Osteoblast (primary cell): Measurements from ENCODE around the gene TXNRD3. TPM values are rescaled to one million over a fixed set of nuclear protein-coding genes. Genes with fewer than 3 reads are reported as not detected.

Experiments used
- DNase-seq: peaks from one replicate; pipeline ENCODE4 v3.0.0; 2011; ENCODE audit warnings: low spot score, mixed read lengths; ENCODE audit not compliant: insufficient read length; ENCODE audit errors: missing footprints
- H2AFZ ChIP-seq: 2 replicates; pipeline ENCODE4 v1.6.0; 2011; ENCODE audit warnings: mild to moderate bottlenecking, low read length
- H3K27ac ChIP-seq: 2 replicates; pipeline ENCODE4 v1.5.1; 2011; ENCODE audit warnings: mild to moderate bottlenecking, low read depth, low read length, moderate library complexity
- H3K27me3 ChIP-seq: 2 replicates; pipeline ENCODE4 v1.6.0; 2012; ENCODE audit warnings: mild to moderate bottlenecking, control low read depth, inconsistent platforms, low read length, moderate library complexity; ENCODE audit not compliant: insufficient read depth
- H3K36me3 ChIP-seq: 2 replicates; pipeline ENCODE4 v1.5.1; 2011; ENCODE audit warnings: mild to moderate bottlenecking, low read length, control low read depth, moderate library complexity; ENCODE audit not compliant: insufficient read depth
- H3K4me1 ChIP-seq: 2 replicates; pipeline ENCODE4 v1.5.1; 2011; ENCODE audit warnings: mild to moderate bottlenecking, low read length, control low read depth, moderate library complexity; ENCODE audit not compliant: insufficient read depth
- H3K4me2 ChIP-seq: 2 replicates; pipeline ENCODE4 v1.6.0; 2011; ENCODE audit warnings: mild to moderate bottlenecking, low read length; ENCODE audit not compliant: insufficient read depth
- H3K4me3 ChIP-seq: fragments of 200-600 bp; sonication (generic); 3 replicates; pipeline ENCODE4 v1.5.1; 2012; ENCODE audit warnings: mild to moderate bottlenecking, low read length, inconsistent platforms; ENCODE audit not compliant: insufficient read depth
- H3K79me2 ChIP-seq: 2 replicates; pipeline ENCODE4 v1.6.0; 2012; ENCODE audit warnings: mild to moderate bottlenecking, low read length, control low read depth, inconsistent platforms; ENCODE audit not compliant: insufficient read depth
- H3K9me3 ChIP-seq: 2 replicates; pipeline ENCODE4 v1.5.1; 2011; ENCODE audit warnings: low read depth, low read length, control low read depth
- H4K20me1 ChIP-seq: 2 replicates; pipeline ENCODE4 v1.6.0; 2012; ENCODE audit warnings: mild to moderate bottlenecking, low read length, control low read depth; ENCODE audit not compliant: insufficient read depth
- total RNA-seq: library from RNA; depleted of rRNA; stranded (reverse); fragments of >200 nt; gene quantifications from 2 replicates; pipeline ENCODE4 v1.2.3, GENCODE V29; 2012
- TF ChIP-seq, protein P1 (sequence below): IDR thresholded peaks from 2 replicates; pipeline ENCODE4 v1.5.1; 2011; ENCODE audit warnings: mild to moderate bottlenecking, low read depth, low read length, moderate library complexity; ENCODE audit errors: extremely low read depth

The TXNRD3 gene
- total RNA-seq, 1 donor = 18.1 TPM

DNA sequence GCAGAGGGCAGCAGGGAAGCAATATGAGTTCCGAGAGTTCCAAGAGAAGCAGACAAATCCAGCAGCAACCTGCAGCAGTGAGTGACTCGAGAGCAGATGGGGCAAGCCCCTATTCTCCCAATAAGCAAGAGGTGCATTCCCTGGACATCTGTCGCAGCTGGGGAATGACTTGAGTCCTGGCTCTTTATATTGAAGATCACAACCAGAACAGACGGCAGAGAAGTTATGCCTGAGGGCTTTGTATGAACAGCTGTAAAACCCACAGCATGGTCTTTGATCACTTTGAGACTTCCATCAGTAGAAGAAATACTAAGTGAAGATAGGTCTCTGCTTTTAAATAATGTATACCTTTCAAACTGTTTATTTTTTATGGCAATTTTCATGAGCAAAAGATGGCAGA, 72.6 kb downstream of the TXNRD3 start:
- Histone ChIP-seq H3K79me2 (no peaks in the 10 kb centered on the region), H3K27me3 (no peaks in the 10 kb centered on the region), H3K4me3 (no peak overlapping the region), H3K4me2 (no peak overlapping the region), H3K9me3 (no peaks in the 10 kb centered on the region), H3K36me3 (no peaks in the 10 kb centered on the region), H3K4me1 (no peaks in the 10 kb centered on the region), H2AFZ (no peak overlapping the region), H3K27ac (no peak overlapping the region), H4K20me1 (no peaks in the 10 kb centered on the region)
- DNase-seq = no peak
- TF ChIP-seq, protein P1, sequence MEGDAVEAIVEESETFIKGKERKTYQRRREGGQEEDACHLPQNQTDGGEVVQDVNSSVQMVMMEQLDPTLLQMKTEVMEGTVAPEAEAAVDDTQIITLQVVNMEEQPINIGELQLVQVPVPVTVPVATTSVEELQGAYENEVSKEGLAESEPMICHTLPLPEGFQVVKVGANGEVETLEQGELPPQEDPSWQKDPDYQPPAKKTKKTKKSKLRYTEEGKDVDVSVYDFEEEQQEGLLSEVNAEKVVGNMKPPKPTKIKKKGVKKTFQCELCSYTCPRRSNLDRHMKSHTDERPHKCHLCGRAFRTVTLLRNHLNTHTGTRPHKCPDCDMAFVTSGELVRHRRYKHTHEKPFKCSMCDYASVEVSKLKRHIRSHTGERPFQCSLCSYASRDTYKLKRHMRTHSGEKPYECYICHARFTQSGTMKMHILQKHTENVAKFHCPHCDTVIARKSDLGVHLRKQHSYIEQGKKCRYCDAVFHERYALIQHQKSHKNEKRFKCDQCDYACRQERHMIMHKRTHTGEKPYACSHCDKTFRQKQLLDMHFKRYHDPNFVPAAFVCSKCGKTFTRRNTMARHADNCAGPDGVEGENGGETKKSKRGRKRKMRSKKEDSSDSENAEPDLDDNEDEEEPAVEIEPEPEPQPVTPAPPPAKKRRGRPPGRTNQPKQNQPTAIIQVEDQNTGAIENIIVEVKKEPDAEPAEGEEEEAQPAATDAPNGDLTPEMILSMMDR = no peak

DNA sequence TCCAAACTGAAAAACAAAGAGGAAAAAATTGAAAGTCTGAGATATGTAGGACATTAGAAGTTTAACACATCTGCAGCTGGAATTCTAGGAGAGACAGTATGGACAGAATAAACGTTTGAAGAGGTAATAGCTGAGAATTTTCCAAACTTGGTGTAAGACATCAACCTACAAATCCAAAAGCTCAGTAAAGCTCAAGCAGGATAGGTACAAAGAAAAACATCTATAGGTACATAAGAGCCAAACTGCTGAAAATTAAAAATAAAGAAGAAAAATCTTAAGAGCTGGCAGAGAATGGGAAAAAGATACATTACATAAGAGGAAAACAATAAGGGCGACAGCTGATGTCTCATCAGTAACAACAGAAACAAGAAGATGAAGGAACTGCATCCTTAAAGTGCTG, 73.4 kb downstream of the TXNRD3 start:
- no peaks in the 10 kb centered on the region for H3K4me1 ChIP-seq
- TF ChIP-seq, protein P1 = no peak

DNA sequence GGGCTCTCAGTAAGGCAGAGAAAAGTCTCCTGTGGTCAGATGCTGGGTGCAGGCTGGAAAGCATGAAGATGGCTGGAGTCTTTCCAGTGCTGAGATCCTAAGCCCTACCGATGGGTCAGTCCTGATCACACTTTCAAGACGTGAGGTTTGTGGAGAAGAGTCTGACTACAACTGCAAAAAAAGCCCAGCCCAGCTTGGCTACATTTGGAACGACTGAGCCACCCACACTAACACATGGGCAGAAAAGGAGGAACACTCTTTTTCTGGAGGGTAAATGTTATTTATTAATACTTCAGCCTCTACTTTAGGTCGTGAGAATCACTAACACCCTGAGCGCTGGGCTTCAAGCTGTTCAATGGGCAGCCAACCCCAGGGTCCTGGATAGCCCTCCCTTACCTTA, 74.2 kb downstream of the TXNRD3 start:
- H2AFZ ChIP-seq = no peak overlapping the region
- no peaks in the 10 kb centered on the region for H3K36me3 ChIP-seq
- H3K27ac ChIP-seq = no peak overlapping the region

More for the DNA sequence above, 73.4 kb downstream of the TXNRD3 start:
- H3K4me3 ChIP-seq = no peak overlapping the region
- no peaks in the 10 kb centered on the region for H3K27me3 ChIP-seq
- no peaks in the 10 kb centered on the region for H3K36me3 ChIP-seq
- H3K27ac ChIP-seq = no peak overlapping the region
- H4K20me1 ChIP-seq = no peaks in the 10 kb centered on the region
- H3K79me2 ChIP-seq = no peaks in the 10 kb centered on the region
- DNase-seq = no peak
- no peaks in the 10 kb centered on the region for H3K9me3 ChIP-seq
- H2AFZ ChIP-seq = no peak overlapping the region
- H3K4me2 ChIP-seq = no peak overlapping the region

DNA sequence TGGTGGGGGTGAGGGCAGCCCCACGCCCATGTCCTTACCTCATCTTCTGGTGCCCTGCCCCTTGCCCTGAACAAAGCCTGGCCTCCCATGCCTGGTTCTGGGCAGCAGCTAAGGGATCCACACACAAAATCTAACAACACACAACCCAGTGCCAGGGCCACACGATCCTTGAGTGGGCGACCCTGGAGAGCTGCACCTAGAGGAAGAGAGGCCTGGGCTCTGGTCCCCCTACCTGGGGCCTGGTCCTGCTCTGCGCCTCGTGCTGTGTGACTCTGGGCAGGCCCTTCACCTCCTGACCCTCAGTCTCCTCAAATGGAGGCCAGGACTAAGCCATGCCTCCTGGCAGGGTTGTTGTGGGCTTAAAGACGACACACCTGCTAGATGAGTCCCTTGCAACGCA, 76.2 kb downstream of the TXNRD3 start:
- Histone ChIP-seq H3K9me3 (no peaks in the 10 kb centered on the region), H2AFZ (no peak overlapping the region), H4K20me1 (no peaks in the 10 kb centered on the region), H3K79me2 (no peaks in the 10 kb centered on the region), H3K4me1 (no peaks in the 10 kb centered on the region), H3K27ac (no peak overlapping the region), H3K4me2 (no peak overlapping the region), H3K27me3 (no peaks in the 10 kb centered on the region), H3K4me3 (no peak overlapping the region), H3K36me3 (no peaks in the 10 kb centered on the region)
- TF ChIP-seq, protein P1 = no peak
- DNase-seq = peak; percentile 75

More for the DNA sequence above, 74.2 kb downstream of the TXNRD3 start:
- no peaks in the 10 kb centered on the region for H3K79me2 ChIP-seq
- H3K27me3 ChIP-seq = no peaks in the 10 kb centered on the region
- DNase-seq = no peak
- H3K4me3 ChIP-seq = no peak overlapping the region
- no peak overlapping the region for H3K4me2 ChIP-seq
- H3K4me1 ChIP-seq = no peaks in the 10 kb centered on the region
- TF ChIP-seq, protein P1 = no peak
- H4K20me1 ChIP-seq = no peaks in the 10 kb centered on the region
- no peaks in the 10 kb centered on the region for H3K9me3 ChIP-seq
